Measurements from ENCODE around the gene ID2. TPM values are rescaled to one million over a fixed set of nuclear protein-coding genes. Genes with fewer than 3 reads are reported as not detected.

ID2 gene
- total and polyA plus RNA-seq, 2 experiments from 2014 or later, result 468 to 668 TPM

GRCh38 chr2:8699839-8700238, 18.0 kb downstream of the ID2 start:
- Histone ChIP-seq H3K9me3 (ENCODE audit: low read depth) (no peaks in the 10 kb centered on the region), H3K79me2 (ENCODE audit: insufficient read depth) (no peaks in the 10 kb centered on the region), H3F3A (ENCODE audit: insufficient read depth) (0 out of 2 replicates have a peak, but pooled peaks cover 3% of the 10 kb centered on the region), H3K4me1 (ENCODE audit: insufficient read depth) (no peaks in the 10 kb centered on the region), H3K9me2 (ENCODE audit: insufficient read depth) (no peaks in the 10 kb centered on the region), H3K27me3 (replicated peaks; ENCODE audit: insufficient read depth) (no peaks in the 10 kb centered on the region; the same call in 1 of the 2 replicates), H3K36me3 (ENCODE audit: low read depth) (no peaks in the 10 kb centered on the region), H2AFZ (no peak overlapping the region), H3K27ac (no peak overlapping the region), H3K4me3 (no peak overlapping the region), H3K9ac (no peak overlapping the region), H3K4me2 (ENCODE audit: unreplicated experiment) (no peak overlapping the region), H4K20me1 (ENCODE audit: insufficient read depth) (no peaks in the 10 kb centered on the region)
- no peak for DNase-seq
- 76 to 79% methylated on average over 7 of the region's 7 CpGs for WGBS, 2 experiments (ENCODE audit: low coverage in 1 of 2, low lambda C conversion rate in 2 of 2, missing lambda C conversion rate in 2 of 2)
- TF ChIP-seq EZH2 (IDR thresholded peaks at IDR 0.05; ENCODE audit: insufficient read depth, poor library complexity, severe bottlenecking), result no peak
- no peak for TF ChIP-seq EZH2phosphoT487 (IDR thresholded peaks at IDR 0.05; ENCODE audit: insufficient read depth, low read depth)
- in situ Hi-C loops (cut with MboI), result loop anchor here (25.0 kb wide), 4 partner anchors 688 to 1588 kb away; no protein-coding TSS in a partner anchor

GRCh38 chr2:8701681-8702379, 20.0 kb downstream of the ID2 start:
- H3F3A ChIP-seq (ENCODE audit: insufficient read depth), result no peaks in the 10 kb centered on the region
- WGBS, 2 experiments (ENCODE audit: low coverage in 1 of 2, low lambda C conversion rate in 2 of 2, missing lambda C conversion rate in 2 of 2), result 71 to 73% methylated on average over 16 of the region's 16 CpGs
- H3K9ac ChIP-seq, result no peak overlapping the region
- no peak overlapping the region for H3K27ac ChIP-seq
- no peak overlapping the region for H2AFZ ChIP-seq
- in situ Hi-C loops (cut with MboI), result no loop called here
- no peak overlapping the region for H3K4me3 ChIP-seq
- H3K9me2 ChIP-seq (ENCODE audit: insufficient read depth), result no peaks in the 10 kb centered on the region
- no peaks in the 10 kb centered on the region for H3K79me2 ChIP-seq (ENCODE audit: insufficient read depth)
- H3K36me3 ChIP-seq (ENCODE audit: low read depth), result no peaks in the 10 kb centered on the region
- no peak overlapping the region for H3K4me2 ChIP-seq (ENCODE audit: unreplicated experiment)
- no peaks in the 10 kb centered on the region; the same call in 1 of the 2 replicates for H3K27me3 ChIP-seq (replicated peaks; ENCODE audit: insufficient read depth)
- DNase-seq, result no peak
- H3K4me1 ChIP-seq (ENCODE audit: insufficient read depth), result no peaks in the 10 kb centered on the region
- H3K9me3 ChIP-seq (ENCODE audit: low read depth), result no peaks in the 10 kb centered on the region
- TF ChIP-seq EZH2phosphoT487 (IDR thresholded peaks at IDR 0.05; ENCODE audit: insufficient read depth, low read depth) (no peak), EZH2 (IDR thresholded peaks at IDR 0.05; ENCODE audit: insufficient read depth, poor library complexity, severe bottlenecking) (no peak)
- no peaks in the 10 kb centered on the region for H4K20me1 ChIP-seq (ENCODE audit: insufficient read depth)

GRCh38 chr2:8704906-8705305, 23.1 kb downstream of the ID2 start:
- H3K4me1 ChIP-seq (ENCODE audit: insufficient read depth), result no peaks in the 10 kb centered on the region
- DNase-seq, result no peak
- H3K36me3 ChIP-seq (ENCODE audit: low read depth), result no peaks in the 10 kb centered on the region
- no peak overlapping the region for H3K4me3 ChIP-seq
- H3K9me2 ChIP-seq (ENCODE audit: insufficient read depth), result no peaks in the 10 kb centered on the region
- no peaks in the 10 kb centered on the region for H3K79me2 ChIP-seq (ENCODE audit: insufficient read depth)
- no peak overlapping the region for H2AFZ ChIP-seq
- no peak overlapping the region for H3K9ac ChIP-seq
- H3K9me3 ChIP-seq (ENCODE audit: low read depth), result no peaks in the 10 kb centered on the region
- TF ChIP-seq EZH2phosphoT487 (IDR thresholded peaks at IDR 0.05; ENCODE audit: insufficient read depth, low read depth) (no peak), EZH2 (IDR thresholded peaks at IDR 0.05; ENCODE audit: insufficient read depth, poor library complexity, severe bottlenecking) (no peak)
- no peaks in the 10 kb centered on the region; the same call in 1 of the 2 replicates for H3K27me3 ChIP-seq (replicated peaks; ENCODE audit: insufficient read depth)
- no peaks in the 10 kb centered on the region for H4K20me1 ChIP-seq (ENCODE audit: insufficient read depth)
- WGBS, 2 experiments (ENCODE audit: low coverage in 1 of 2, low lambda C conversion rate in 2 of 2, missing lambda C conversion rate in 2 of 2), result 48 to 49% methylated on average over 3 of the region's 3 CpGs
- H3K27ac ChIP-seq, result no peak overlapping the region
- H3F3A ChIP-seq (ENCODE audit: insufficient read depth), result no peaks in the 10 kb centered on the region
- in situ Hi-C loops (cut with MboI), result no loop called here
- no peak overlapping the region for H3K4me2 ChIP-seq (ENCODE audit: unreplicated experiment)

- no peak for DNase-seq
- H3K36me3 ChIP-seq (ENCODE audit: low read depth), result no peaks in the 10 kb centered on the region
- no peaks in the 10 kb centered on the region for H3K4me1 ChIP-seq (ENCODE audit: insufficient read depth)
- H3K4me2 ChIP-seq (ENCODE audit: unreplicated experiment), result no peak overlapping the region
- no peaks in the 10 kb centered on the region for H4K20me1 ChIP-seq (ENCODE audit: insufficient read depth)
- H3K9me3 ChIP-seq (ENCODE audit: low read depth), result no peaks in the 10 kb centered on the region
- no peaks in the 10 kb centered on the region for H3K27me3 ChIP-seq (replicated peaks; ENCODE audit: insufficient read depth)
- no peak overlapping the region for H3K4me3 ChIP-seq
- no peaks in the 10 kb centered on the region for H3K79me2 ChIP-seq (ENCODE audit: insufficient read depth)
- H3K9ac ChIP-seq, result no peak overlapping the region
- no peaks in the 10 kb centered on the region for H3F3A ChIP-seq (ENCODE audit: insufficient read depth)
- 78 to 83% methylated on average over 14 of the region's 14 CpGs for WGBS, 2 experiments (ENCODE audit: low coverage in 1 of 2, low lambda C conversion rate in 2 of 2, missing lambda C conversion rate in 2 of 2)
- no peak overlapping the region for H2AFZ ChIP-seq
- no peak overlapping the region for H3K27ac ChIP-seq
- TF ChIP-seq EZH2 (IDR thresholded peaks at IDR 0.05; ENCODE audit: insufficient read depth, poor library complexity, severe bottlenecking), result no peak
- no peak for TF ChIP-seq EZH2phosphoT487 (IDR thresholded peaks at IDR 0.05; ENCODE audit: insufficient read depth, low read depth)
- in situ Hi-C loops (cut with MboI), result no loop called here
- no peaks in the 10 kb centered on the region for H3K9me2 ChIP-seq (ENCODE audit: insufficient read depth)
Measured at GRCh38 chr2:8709611-8710010, 27.8 kb downstream of the ID2 start.

Measured in GM23248 (cell line).